Activated T-helper 1 cell treated with anti-CD3 and anti-CD28 coated beads, Interleukin-12 subunit alpha, Interleukin-12 subunit beta, Interleukin-2, Interleukin-4 antibody, amounts not matched to agents 30 ng/mL and 10 ng/mL and 1 ng/mL, durations not matched to agents 14 hours and 24 hours and 36 hours (primary cell): ENCODE results near the gene MFAP4. TPM values are rescaled to one million over a fixed set of nuclear protein-coding genes. Genes with fewer than 3 reads are reported as not detected.

Experiments used
- DNase-seq: peaks from one replicate; pipeline ENCODE4 v3.0.0; 2021; ENCODE audit warnings: low spot score
- H3K27ac Mint-ChIP-seq: one replicate; pipeline ENCODE4 v1.8.0; 2021; ENCODE audit warnings: mild to moderate bottlenecking, mixed read lengths
- H3K27me3 Mint-ChIP-seq: one replicate; pipeline ENCODE4 v1.8.0; 2022; ENCODE audit warnings: mild to moderate bottlenecking, moderate library complexity, mixed read lengths; ENCODE audit not compliant: insufficient read depth
- H3K36me3 Mint-ChIP-seq: one replicate; pipeline ENCODE4 v1.8.0; 2021; ENCODE audit warnings: low read depth, mixed read lengths
- H3K4me1 Mint-ChIP-seq: one replicate; pipeline ENCODE4 v1.8.0; 2021; ENCODE audit warnings: low read depth, mixed read lengths
- H3K4me3 Mint-ChIP-seq: one replicate; pipeline ENCODE4 v1.8.0; 2021; ENCODE audit warnings: mild to moderate bottlenecking, moderate library complexity, mixed read lengths
- H3K9me3 Mint-ChIP-seq: one replicate; pipeline ENCODE4 v1.8.0; 2021; ENCODE audit warnings: mixed read lengths
- intact Hi-C: fragments of 100-400 bp; cut with micrococcal nuclease; formaldehyde crosslinking; loops from one replicate; pipeline ENCODE4 v1.15.1; 2024
- total RNA-seq: library from RNA; stranded (reverse); gene quantifications from 2 replicates; pipeline ENCODE4 v1.2.3, GENCODE V29; 2022

The MFAP4 gene
- total RNA-seq, 1 donor from 2014 or later: not detected

DNA sequence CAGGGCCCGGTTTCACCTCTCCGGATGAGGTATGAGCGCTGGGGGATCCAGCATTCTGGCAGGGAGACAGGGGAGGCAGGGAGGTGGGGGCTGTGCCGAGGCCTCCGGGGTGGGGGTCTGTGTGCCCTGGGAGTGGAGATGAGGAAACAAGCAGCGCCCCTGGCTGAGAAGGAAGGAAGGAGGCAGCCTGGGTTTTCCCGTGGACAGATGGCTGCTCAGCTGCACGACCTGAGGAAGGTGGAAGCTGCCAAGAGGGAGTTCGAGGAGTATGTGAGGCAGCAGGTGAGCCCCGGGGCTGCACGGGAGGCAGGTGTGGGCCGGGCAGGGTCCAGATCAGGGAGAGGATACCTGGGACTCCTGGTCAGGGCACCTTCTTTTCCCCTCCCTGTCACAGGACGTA lies 28.3 kb upstream of the MFAP4 start:
- intact Hi-C loops: no loop called here
- Mint-ChIP-seq H3K4me3 (no peak overlapping the region), H3K36me3 (no peaks in the 10 kb centered on the region), H3K27ac (no peak overlapping the region), H3K9me3 (no peaks in the 10 kb centered on the region), H3K4me1 (peaks cover 13% of the 10 kb centered on the region), H3K27me3 (peaks cover under 1% of the 10 kb centered on the region)
- DNase-seq: no peak

GRCh38 chr17:19414396-19415280 lies 27.6 kb upstream of the MFAP4 start:
- intact Hi-C loops: no loop called here
- no peaks in the 10 kb centered on the region for H3K9me3 Mint-ChIP-seq
- no peak overlapping the region for H3K4me3 Mint-ChIP-seq
- no peaks in the 10 kb centered on the region for H3K36me3 Mint-ChIP-seq
- peaks cover 13% of the 10 kb centered on the region for H3K4me1 Mint-ChIP-seq
- no peak for DNase-seq
- H3K27me3 Mint-ChIP-seq: peaks cover 5% of the 10 kb centered on the region
- no peak overlapping the region for H3K27ac Mint-ChIP-seq

DNA sequence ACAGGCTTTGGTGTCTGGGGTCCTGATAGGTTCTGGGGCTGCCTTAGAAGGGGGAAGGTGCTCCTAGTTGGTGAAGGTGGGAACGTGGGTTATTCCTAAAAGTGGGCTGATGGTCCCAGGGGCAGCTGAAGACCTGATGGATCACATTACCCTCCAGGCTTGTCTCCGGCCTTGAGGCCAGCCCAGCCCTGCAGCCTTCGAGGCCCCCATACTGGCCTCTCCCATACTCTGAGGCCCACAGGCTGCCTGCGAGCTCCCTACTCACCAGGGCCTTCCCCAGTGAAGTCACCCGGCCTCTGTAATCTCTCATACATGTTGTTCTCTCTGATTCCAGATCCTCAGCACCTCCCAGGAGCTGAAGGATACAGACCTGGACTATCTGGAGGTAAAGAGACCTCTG lies 26.8 kb upstream of the MFAP4 start:
- no peaks in the 10 kb centered on the region for H3K36me3 Mint-ChIP-seq
- no peaks in the 10 kb centered on the region for H3K9me3 Mint-ChIP-seq
- H3K27ac Mint-ChIP-seq: no peak overlapping the region
- intact Hi-C loops: no loop called here
- H3K4me1 Mint-ChIP-seq: peaks cover 13% of the 10 kb centered on the region
- peaks cover 5% of the 10 kb centered on the region for H3K27me3 Mint-ChIP-seq
- no peak overlapping the region for H3K4me3 Mint-ChIP-seq
- DNase-seq: no peak

DNA sequence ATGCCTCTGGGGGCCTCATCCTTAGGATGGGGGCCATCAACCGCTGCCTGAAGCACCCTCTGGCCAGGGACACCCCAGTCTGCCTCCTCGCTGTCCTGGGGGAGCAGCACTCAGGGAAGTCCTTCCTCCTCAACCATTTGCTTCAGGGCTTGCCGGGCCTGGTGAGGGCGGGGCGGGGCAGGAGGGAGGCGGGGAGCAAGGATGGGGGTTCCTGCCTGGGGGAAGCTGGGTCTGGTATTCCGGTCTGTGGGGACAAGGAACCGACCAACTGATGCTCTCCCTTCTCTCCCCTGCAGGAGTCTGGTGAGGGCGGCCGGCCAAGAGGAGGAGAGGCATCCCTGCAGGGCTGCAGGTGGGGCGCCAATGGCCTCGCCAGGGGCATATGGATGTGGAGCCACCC lies 26.0 kb upstream of the MFAP4 start:
- intact Hi-C loops: no loop called here
- no peak for DNase-seq
- Mint-ChIP-seq H3K4me3 (no peak overlapping the region), H3K9me3 (no peaks in the 10 kb centered on the region), H3K4me1 (peaks cover 9% of the 10 kb centered on the region), H3K27me3 (peaks cover 5% of the 10 kb centered on the region), H3K27ac (no peak overlapping the region), H3K36me3 (no peaks in the 10 kb centered on the region)

DNA sequence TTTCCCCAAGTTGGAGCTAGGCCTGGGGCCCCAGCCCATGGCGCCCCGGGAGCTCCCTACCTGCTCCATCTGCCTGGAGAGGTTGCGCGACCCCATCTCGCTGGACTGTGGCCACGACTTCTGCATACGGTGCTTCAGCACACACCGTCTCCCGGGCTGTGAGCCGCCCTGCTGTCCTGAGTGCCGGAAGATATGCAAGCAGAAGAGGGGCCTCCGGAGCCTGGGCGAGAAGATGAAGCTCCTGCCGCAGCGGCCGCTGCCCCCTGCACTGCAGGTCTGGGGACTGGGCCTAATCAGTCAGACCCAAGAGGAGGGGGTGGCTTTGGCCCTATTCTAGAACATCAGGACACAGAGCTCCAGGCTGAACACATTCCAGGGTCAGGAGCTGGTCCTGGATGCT lies 25.5 kb upstream of the MFAP4 start:
- Mint-ChIP-seq H3K27me3 (peaks cover 5% of the 10 kb centered on the region), H3K9me3 (no peaks in the 10 kb centered on the region), H3K4me3 (no peak overlapping the region), H3K36me3 (no peaks in the 10 kb centered on the region), H3K4me1 (peaks cover 4% of the 10 kb centered on the region), H3K27ac (no peak overlapping the region)
- no peak for DNase-seq
- intact Hi-C loops: no loop called here

DNA sequence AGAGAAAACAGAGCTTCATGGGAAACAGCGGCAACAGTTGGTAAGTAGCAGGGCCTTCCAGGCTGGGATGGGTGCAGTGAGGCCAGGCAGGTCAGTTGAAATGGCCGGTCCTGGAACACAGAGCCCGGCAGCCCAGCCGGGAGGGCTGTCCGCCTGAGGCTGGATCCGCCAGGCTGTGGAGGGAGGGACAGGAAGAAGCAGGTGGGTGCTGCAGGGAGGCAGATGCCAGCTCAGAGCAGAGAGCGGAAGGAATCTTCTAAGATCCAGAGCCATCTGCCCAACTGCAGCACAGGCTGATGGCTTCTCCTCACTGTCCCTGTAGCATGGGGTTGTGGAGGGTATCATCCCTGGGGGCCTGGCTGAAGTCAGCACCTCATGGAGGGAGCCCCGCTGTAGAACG lies 24.6 kb upstream of the MFAP4 start:
- Mint-ChIP-seq H3K36me3 (no peaks in the 10 kb centered on the region), H3K27ac (no peak overlapping the region), H3K4me3 (no peak overlapping the region), H3K9me3 (no peaks in the 10 kb centered on the region), H3K27me3 (peaks cover 5% of the 10 kb centered on the region), H3K4me1 (no peaks in the 10 kb centered on the region)
- intact Hi-C loops: no loop called here
- DNase-seq: no peak

DNA sequence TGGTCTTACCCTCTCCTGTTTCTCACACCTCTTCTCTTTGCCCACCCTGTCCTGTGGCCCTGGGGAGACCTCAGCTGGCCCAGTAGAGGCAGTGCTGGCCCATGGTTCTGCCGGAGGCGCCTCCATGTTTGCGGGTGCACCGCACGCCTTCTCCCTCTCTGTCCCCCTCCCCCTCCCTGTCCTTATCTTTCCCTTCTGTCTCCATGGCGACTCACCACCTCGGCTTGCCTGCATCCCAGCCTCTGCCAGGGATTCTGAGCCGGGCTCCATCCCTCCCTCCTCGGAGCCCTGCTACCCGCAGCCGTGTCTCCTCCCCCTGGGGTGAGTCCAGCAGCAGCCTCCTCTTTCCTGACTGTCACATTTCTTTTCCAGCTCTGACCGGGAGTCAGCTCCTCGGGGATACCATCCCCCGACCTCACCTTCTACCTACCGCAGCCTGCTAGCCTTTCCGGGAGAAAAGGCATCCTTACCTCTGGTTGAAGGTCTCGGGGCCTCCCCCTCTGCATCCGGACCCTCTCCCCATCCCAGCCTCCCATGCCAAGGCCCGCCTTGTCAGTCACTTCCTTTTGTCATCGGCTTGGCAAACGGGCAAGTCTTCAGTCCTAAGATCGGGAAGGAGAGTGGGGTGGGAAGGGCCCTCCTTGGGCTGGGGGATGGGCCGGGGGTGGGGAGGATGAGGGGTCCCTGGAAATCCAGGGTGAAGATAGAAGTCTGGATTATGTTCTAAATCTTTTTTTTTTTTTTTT lies 24.1 kb upstream of the MFAP4 start, which contains the start of gene RNF112:
RNF112 (plus strand) TSS at position 358 of the 746 bp plus-strand sequence; CDS start at position 535, 177 bp downstream.
- Mint-ChIP-seq H3K27me3 (peaks cover 5% of the 10 kb centered on the region), H3K27ac (no peak within 1 kb of the TSS), H3K4me3 (no peak within 1 kb of the TSS), H3K4me1 (no peaks in the 10 kb centered on the region), H3K36me3 (no peaks in the 10 kb centered on the region), H3K9me3 (no peaks in the 10 kb centered on the region)
- intact Hi-C loops: no loop called here
- DNase-seq: no peak

- no peak for DNase-seq
- H3K4me3 Mint-ChIP-seq: no peak overlapping the region
- H3K9me3 Mint-ChIP-seq: no peaks in the 10 kb centered on the region
- no peak overlapping the region for H3K27ac Mint-ChIP-seq
- peaks cover 5% of the 10 kb centered on the region for H3K27me3 Mint-ChIP-seq
- H3K36me3 Mint-ChIP-seq: no peaks in the 10 kb centered on the region
- intact Hi-C loops: no loop called here
- H3K4me1 Mint-ChIP-seq: no peaks in the 10 kb centered on the region
These were observed 23.1 kb upstream of the MFAP4 start for GRCh38 chr17:19410091-19410490.

GRCh38 chr17:19409509-19409908 lies 22.5 kb upstream of the MFAP4 start:
- H3K9me3 Mint-ChIP-seq: no peaks in the 10 kb centered on the region
- H3K27me3 Mint-ChIP-seq: peaks cover 5% of the 10 kb centered on the region
- intact Hi-C loops: no loop called here
- H3K4me1 Mint-ChIP-seq: no peaks in the 10 kb centered on the region
- H3K27ac Mint-ChIP-seq: no peak overlapping the region
- H3K4me3 Mint-ChIP-seq: no peak overlapping the region
- no peak for DNase-seq
- H3K36me3 Mint-ChIP-seq: no peaks in the 10 kb centered on the region

DNA sequence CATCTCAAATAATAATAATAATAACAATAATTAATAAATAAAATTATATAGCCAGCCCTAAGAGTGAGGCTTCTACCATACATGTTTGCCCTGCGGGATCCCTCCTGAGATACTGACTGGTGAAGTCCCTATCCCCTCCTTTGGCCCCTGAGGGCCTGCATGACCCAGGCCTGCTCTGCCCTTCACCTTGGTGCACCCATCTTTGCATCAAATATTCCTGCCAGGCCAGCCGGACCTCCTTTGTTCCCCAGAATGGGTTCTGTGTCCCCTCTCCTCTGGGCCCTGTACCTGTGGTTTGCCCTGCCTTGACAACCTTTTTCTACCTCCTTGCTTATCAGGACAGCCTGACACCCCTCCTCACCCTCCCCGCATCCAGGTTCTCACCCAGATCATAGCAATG lies 22.1 kb upstream of the MFAP4 start:
- H3K27me3 Mint-ChIP-seq: peaks cover 8% of the 10 kb centered on the region
- no peaks in the 10 kb centered on the region for H3K9me3 Mint-ChIP-seq
- intact Hi-C loops: no loop called here
- no peaks in the 10 kb centered on the region for H3K36me3 Mint-ChIP-seq
- no peaks in the 10 kb centered on the region for H3K4me1 Mint-ChIP-seq
- H3K4me3 Mint-ChIP-seq: no peak overlapping the region
- DNase-seq: no peak
- H3K27ac Mint-ChIP-seq: no peak overlapping the region

- intact Hi-C loops: no loop called here
- Mint-ChIP-seq H3K27me3 (peaks cover 10% of the 10 kb centered on the region), H3K4me3 (no peak overlapping the region), H3K4me1 (no peaks in the 10 kb centered on the region), H3K9me3 (no peaks in the 10 kb centered on the region), H3K27ac (no peak overlapping the region), H3K36me3 (no peaks in the 10 kb centered on the region)
- no peak for DNase-seq
These were observed 21.3 kb upstream of the MFAP4 start for GRCh38 chr17:19408346-19408710.

GRCh38 chr17:19407601-19408345 lies 20.8 kb upstream of the MFAP4 start:
- Mint-ChIP-seq H3K4me3 (no peak overlapping the region), H3K9me3 (no peaks in the 10 kb centered on the region), H3K36me3 (no peaks in the 10 kb centered on the region), H3K27ac (no peak overlapping the region), H3K27me3 (peaks cover 10% of the 10 kb centered on the region), H3K4me1 (no peaks in the 10 kb centered on the region)
- intact Hi-C loops: no loop called here
- no peak for DNase-seq

DNA sequence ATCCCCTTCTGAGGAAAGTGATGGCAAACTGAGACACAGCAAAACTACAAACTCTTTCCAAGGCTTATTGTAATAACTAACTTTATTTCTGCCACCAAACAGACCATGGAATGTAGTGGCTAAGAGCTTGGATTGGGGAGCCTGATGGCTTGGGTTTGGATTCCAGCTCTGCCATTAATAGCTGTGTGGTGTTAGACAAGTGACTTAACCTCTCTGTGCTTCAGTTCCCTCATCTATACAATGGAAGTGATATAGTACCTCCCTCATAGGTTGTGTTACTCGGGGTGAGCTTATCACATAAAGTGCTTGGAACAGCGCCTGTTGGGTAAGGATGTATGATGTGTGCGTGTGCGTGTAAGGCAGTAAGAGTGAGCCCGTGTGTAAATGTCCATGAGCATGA lies 18.1 kb upstream of the MFAP4 start:
- Mint-ChIP-seq H3K4me3 (no peak overlapping the region), H3K9me3 (no peaks in the 10 kb centered on the region), H3K36me3 (no peaks in the 10 kb centered on the region), H3K4me1 (no peaks in the 10 kb centered on the region), H3K27ac (no peak overlapping the region), H3K27me3 (peaks cover 7% of the 10 kb centered on the region)
- intact Hi-C loops: no loop called here
- DNase-seq: no peak
